ENCODE measurements around the gene TRIM44. TPM values are rescaled to one million over a fixed set of nuclear protein-coding genes. Genes with fewer than 3 reads are reported as not detected.
"Not testable (repeated sequence)": the region's sequence is repeated elsewhere in the genome, so short reads cannot be mapped to it uniquely, and the experiment has no call there.

The TRIM44 gene
- total RNA-seq, 1 donor from 2014 or later = 31.8 TPM

- intact Hi-C loops (cut with micrococcal nuclease) = no loop called here
These were observed 184.9 kb downstream of the TRIM44 start for GRCh38 chr11:35847473-35847872.

- intact Hi-C loops (cut with micrococcal nuclease) = no loop called here
These were observed 186.0 kb downstream of the TRIM44 start for GRCh38 chr11:35848616-35849015.

- intact Hi-C loops (cut with micrococcal nuclease) = no loop called here
These were observed 187.6 kb downstream of the TRIM44 start for GRCh38 chr11:35850191-35850590.

GRCh38 chr11:35851342-35851741 is 188.8 kb downstream of the TRIM44 start:
- intact Hi-C loops (cut with micrococcal nuclease) = no loop called here

- intact Hi-C loops (cut with micrococcal nuclease) = no loop called here
These were observed 189.5 kb downstream of the TRIM44 start for GRCh38 chr11:35852056-35852455.

GRCh38 chr11:35853971-35854370 is 191.4 kb downstream of the TRIM44 start:
- intact Hi-C loops (cut with micrococcal nuclease) = no loop called here

- intact Hi-C loops (cut with micrococcal nuclease) = no loop called here
These were observed 193.1 kb downstream of the TRIM44 start for GRCh38 chr11:35855671-35856070.

GRCh38 chr11:35856259-35856658 is 193.7 kb downstream of the TRIM44 start:
- intact Hi-C loops (cut with micrococcal nuclease) = no loop called here

GRCh38 chr11:35856756-35857155 is 194.2 kb downstream of the TRIM44 start:
- intact Hi-C loops (cut with micrococcal nuclease) = no loop called here

GRCh38 chr11:35857922-35858321 is 195.3 kb downstream of the TRIM44 start:
- intact Hi-C loops (cut with micrococcal nuclease) = no loop called here

- intact Hi-C loops (cut with micrococcal nuclease) = no loop called here
These were observed 196.7 kb downstream of the TRIM44 start for GRCh38 chr11:35859301-35859700.

GRCh38 chr11:35860194-35860593 is 197.6 kb downstream of the TRIM44 start:
- intact Hi-C loops (cut with micrococcal nuclease) = not testable (repeated sequence)

- intact Hi-C loops (cut with micrococcal nuclease) = no loop called here
These were observed 198.6 kb downstream of the TRIM44 start for GRCh38 chr11:35861191-35861590.

GRCh38 chr11:35862666-35863065 is 200.1 kb downstream of the TRIM44 start:
- intact Hi-C loops (cut with micrococcal nuclease) = no loop called here

GRCh38 chr11:35864131-35864530 is 201.6 kb downstream of the TRIM44 start:
- intact Hi-C loops (cut with micrococcal nuclease) = no loop called here

GRCh38 chr11:35866601-35867000 is 204.0 kb downstream of the TRIM44 start:
- intact Hi-C loops (cut with micrococcal nuclease) = no loop called here

Other genes starting within 250 kb of the TRIM44 start
- gene SLC1A2, start 243.2 kb upstream of the TRIM44 start, total RNA-seq = not detected in 2 replicates
- gene PAMR1, start 137.2 kb upstream of the TRIM44 start, total RNA-seq = not detected in 2 replicates
- 0.14 TPM in 2 replicates for gene FJX1, start 44.3 kb upstream of the TRIM44 start, total RNA-seq